DMS53 treated with DMSO at 0.1 percent for 48 hours (cell line): ENCODE results near the gene LRRC59.

Experiments
- DNase-seq: peaks from one replicate; lab custom pipeline; 2025; ENCODE audit not compliant: unreplicated experiment; lab: John Stamatoyannopoulos, UW

The LRRC59 gene

GRCh38 chr17:50388728-50389127 lies 8.6 kb downstream of the LRRC59 start:
- DNase-seq = no peak

GRCh38 chr17:50386510-50386909 lies 10.8 kb downstream of the LRRC59 start:
- no peak for DNase-seq

GRCh38 chr17:50382931-50383330 lies 14.4 kb downstream of the LRRC59 start:
- DNase-seq = no peak

- no peak for DNase-seq
Measured at GRCh38 chr17:50381920-50382319, 15.4 kb downstream of the LRRC59 start.

GRCh38 chr17:50381260-50381815 lies 16.0 kb downstream of the LRRC59 start:
- DNase-seq = no peak

GRCh38 chr17:50380369-50381259 lies 16.7 kb downstream of the LRRC59 start:
- DNase-seq = no peak

- no peak for DNase-seq
Measured at GRCh38 chr17:50379351-50380132, 17.8 kb downstream of the LRRC59 start.

- DNase-seq = no peak
Measured at GRCh38 chr17:50375858-50376538, 21.3 kb downstream of the LRRC59 start.

- DNase-seq = no peak
Measured at GRCh38 chr17:50373705-50374104, 23.6 kb downstream of the LRRC59 start.

- DNase-seq = peak; percentile 94
Measured at GRCh38 chr17:50372758-50373556, 24.4 kb downstream of the LRRC59 start, which contains the start of the genes EME1 and MRPL27. TSS of gene EME1 (plus strand) at chr17:50373229. CDS start at chr17:50375209, 1,980 bp downstream. TSS of gene MRPL27 (minus strand) at chr17:50373184. CDS start at chr17:50373170, 14 bp downstream.

- DNase-seq = no peak
Measured at GRCh38 chr17:50372222-50372757, 25.0 kb downstream of the LRRC59 start.

GRCh38 chr17:50371526-50371925 lies 25.8 kb downstream of the LRRC59 start:
- DNase-seq = no peak

GRCh38 chr17:50370052-50370451 lies 27.3 kb downstream of the LRRC59 start:
- DNase-seq = no peak

- no peak for DNase-seq
Measured at GRCh38 chr17:50367401-50367800, 29.9 kb downstream of the LRRC59 start.

GRCh38 chr17:50365649-50366393 lies 31.5 kb downstream of the LRRC59 start:
- DNase-seq = no peak

GRCh38 chr17:50365165-50365564 lies 32.2 kb downstream of the LRRC59 start:
- DNase-seq = no peak

GRCh38 chr17:50364715-50365114 lies 32.6 kb downstream of the LRRC59 start:
- DNase-seq = no peak

- DNase-seq = no peak
Measured at GRCh38 chr17:50364061-50364458, 33.3 kb downstream of the LRRC59 start.
